Neural crest cell (in vitro differentiated cells): ENCODE measurements around the gene MUC22. TPM values are rescaled to one million over a fixed set of nuclear protein-coding genes. Genes with fewer than 3 reads are reported as not detected.

Experiments used
- DNase-seq: peaks from one replicate; pipeline ENCODE4 v3.0.0; 2021; ENCODE audit warnings: low read depth, mixed read lengths, low spot score
- H3K27ac Mint-ChIP-seq: one replicate; pipeline ENCODE4 v1.8.0; 2021; ENCODE audit warnings: mild to moderate bottlenecking, mixed read lengths; ENCODE audit not compliant: unreplicated experiment
- H3K27me3 Mint-ChIP-seq: 2 replicates; pipeline ENCODE4 v1.8.0; 2021; ENCODE audit warnings: low read depth, mild to moderate bottlenecking, mixed read lengths
- H3K36me3 Mint-ChIP-seq: 2 replicates; pipeline ENCODE4 v1.8.0; 2021; ENCODE audit warnings: low read depth, mild to moderate bottlenecking, mixed read lengths
- H3K4me1 Mint-ChIP-seq: 2 replicates; pipeline ENCODE4 v1.8.0; 2021; ENCODE audit warnings: mixed read lengths
- H3K4me3 Mint-ChIP-seq: one replicate; pipeline ENCODE4 v1.8.0; 2021; ENCODE audit warnings: mild to moderate bottlenecking, mixed read lengths
- H3K9me3 Mint-ChIP-seq: 2 replicates; pipeline ENCODE4 v1.8.0; 2021; ENCODE audit warnings: mixed read lengths
- total RNA-seq: library from RNA; stranded (reverse); gene quantifications from 2 replicates; pipeline ENCODE4 v1.2.1, GENCODE V29; 2021
- TF ChIP-seq, protein P1 (sequence below): fragments of 200-600 bp; sonication (generic); conservative IDR thresholded peaks from 2 replicates; pipeline ENCODE4 v1.5.0; 2021; ENCODE audit warnings: antibody characterized with exemption, mild to moderate bottlenecking

Gene MUC22
- total RNA-seq, 1 donor from 2014 or later = not detected

DNA sequence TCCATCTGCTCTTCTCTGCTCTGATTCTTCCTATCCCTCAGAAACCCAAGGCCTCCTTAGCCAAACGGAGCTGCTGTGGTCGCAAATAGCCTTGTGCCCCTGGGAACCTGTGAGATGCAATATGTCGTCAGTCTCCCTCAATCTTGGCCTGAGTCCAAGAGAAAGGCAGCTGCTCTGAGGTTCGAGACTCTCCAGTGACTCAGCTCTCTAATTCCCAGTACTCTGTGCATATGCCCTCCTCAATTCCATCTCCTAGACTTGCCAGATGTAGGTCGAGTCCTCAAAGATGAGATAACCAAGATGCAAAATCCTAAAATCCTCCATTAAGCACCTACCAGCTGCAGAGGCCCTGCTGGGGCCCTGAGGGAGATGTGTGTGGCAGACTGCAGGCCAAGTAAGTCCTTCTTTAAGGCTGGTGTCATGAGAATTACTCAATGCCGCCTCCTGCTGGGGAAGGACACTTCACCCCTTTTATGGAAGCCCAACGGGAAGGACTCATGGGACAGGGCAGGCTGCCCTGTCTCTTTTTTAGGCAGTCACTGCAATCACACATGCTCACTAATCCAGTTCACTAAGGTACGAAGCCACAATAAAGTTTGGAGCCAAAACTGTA is 73.6 kb downstream of the MUC22 start:
- H3K27me3 Mint-ChIP-seq = peaks cover 4% of the 10 kb centered on the region
- TF ChIP-seq, protein P1, sequence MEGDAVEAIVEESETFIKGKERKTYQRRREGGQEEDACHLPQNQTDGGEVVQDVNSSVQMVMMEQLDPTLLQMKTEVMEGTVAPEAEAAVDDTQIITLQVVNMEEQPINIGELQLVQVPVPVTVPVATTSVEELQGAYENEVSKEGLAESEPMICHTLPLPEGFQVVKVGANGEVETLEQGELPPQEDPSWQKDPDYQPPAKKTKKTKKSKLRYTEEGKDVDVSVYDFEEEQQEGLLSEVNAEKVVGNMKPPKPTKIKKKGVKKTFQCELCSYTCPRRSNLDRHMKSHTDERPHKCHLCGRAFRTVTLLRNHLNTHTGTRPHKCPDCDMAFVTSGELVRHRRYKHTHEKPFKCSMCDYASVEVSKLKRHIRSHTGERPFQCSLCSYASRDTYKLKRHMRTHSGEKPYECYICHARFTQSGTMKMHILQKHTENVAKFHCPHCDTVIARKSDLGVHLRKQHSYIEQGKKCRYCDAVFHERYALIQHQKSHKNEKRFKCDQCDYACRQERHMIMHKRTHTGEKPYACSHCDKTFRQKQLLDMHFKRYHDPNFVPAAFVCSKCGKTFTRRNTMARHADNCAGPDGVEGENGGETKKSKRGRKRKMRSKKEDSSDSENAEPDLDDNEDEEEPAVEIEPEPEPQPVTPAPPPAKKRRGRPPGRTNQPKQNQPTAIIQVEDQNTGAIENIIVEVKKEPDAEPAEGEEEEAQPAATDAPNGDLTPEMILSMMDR = peak; percentile 54
- peaks cover 10% of the 10 kb centered on the region for H3K4me1 Mint-ChIP-seq
- H3K4me3 Mint-ChIP-seq = no peak overlapping the region
- peak; percentile 53 for DNase-seq
- no peak overlapping the region for H3K27ac Mint-ChIP-seq
- no peaks in the 10 kb centered on the region for H3K36me3 Mint-ChIP-seq
- no peaks in the 10 kb centered on the region for H3K9me3 Mint-ChIP-seq

Other genes with a start within 250 kb of the MUC22 start
- 160 and 178 TPM in 2 replicates for gene DDR1, start 126.0 kb upstream of the MUC22 start, total RNA-seq
- 72.6 and 78.5 TPM in 2 replicates for gene GTF2H4, start 102.3 kb upstream of the MUC22 start, total RNA-seq
- gene VARS2, start 96.2 kb upstream of the MUC22 start, total RNA-seq = 61.3 and 68.2 TPM in 2 replicates
- not detected in 2 replicates for gene SFTA2, start 78.3 kb upstream of the MUC22 start, total RNA-seq
- gene MUCL3, start 69.5 kb upstream of the MUC22 start, total RNA-seq = not detected in 2 replicates
- gene MUC21, start 26.8 kb upstream of the MUC22 start, total RNA-seq = not detected in 2 replicates
- gene C6orf15, start 102.1 kb downstream of the MUC22 start, total RNA-seq = not detected in 2 replicates
- gene PSORS1C1, start 104.3 kb downstream of the MUC22 start, total RNA-seq = not detected in 2 replicates
- gene CDSN, start 110.0 kb downstream of the MUC22 start, total RNA-seq = not detected in 2 replicates
- not detected in 2 replicates for gene PSORS1C2, start 128.6 kb downstream of the MUC22 start, total RNA-seq
- 46.7 and 48.6 TPM in 2 replicates for gene CCHCR1, start 147.3 kb downstream of the MUC22 start, total RNA-seq
- 21.7 and 21.8 TPM in 2 replicates for gene TCF19, start 148.1 kb downstream of the MUC22 start, total RNA-seq
- not detected in 2 replicates for gene POU5F1, start 160.2 kb downstream of the MUC22 start, total RNA-seq